GM12891 (cell line): ENCODE results near the gene FBXO4.

Experiments
- POLR2A ChIP-seq: IDR thresholded peaks from 2 replicates; pipeline ENCODE4 v1.6.1; 2011; ENCODE audit warnings: low read depth, low read length, control low read depth
- POLR2AphosphoS5 ChIP-seq: IDR thresholded peaks from 2 replicates; pipeline ENCODE4 v1.6.1; 2011; ENCODE audit warnings: low read depth, low read length, control low read depth
- TAF1 ChIP-seq: IDR thresholded peaks from 2 replicates; pipeline ENCODE4 v1.6.1; 2011; ENCODE audit warnings: low read depth, low read length, control low read depth

DNA sequence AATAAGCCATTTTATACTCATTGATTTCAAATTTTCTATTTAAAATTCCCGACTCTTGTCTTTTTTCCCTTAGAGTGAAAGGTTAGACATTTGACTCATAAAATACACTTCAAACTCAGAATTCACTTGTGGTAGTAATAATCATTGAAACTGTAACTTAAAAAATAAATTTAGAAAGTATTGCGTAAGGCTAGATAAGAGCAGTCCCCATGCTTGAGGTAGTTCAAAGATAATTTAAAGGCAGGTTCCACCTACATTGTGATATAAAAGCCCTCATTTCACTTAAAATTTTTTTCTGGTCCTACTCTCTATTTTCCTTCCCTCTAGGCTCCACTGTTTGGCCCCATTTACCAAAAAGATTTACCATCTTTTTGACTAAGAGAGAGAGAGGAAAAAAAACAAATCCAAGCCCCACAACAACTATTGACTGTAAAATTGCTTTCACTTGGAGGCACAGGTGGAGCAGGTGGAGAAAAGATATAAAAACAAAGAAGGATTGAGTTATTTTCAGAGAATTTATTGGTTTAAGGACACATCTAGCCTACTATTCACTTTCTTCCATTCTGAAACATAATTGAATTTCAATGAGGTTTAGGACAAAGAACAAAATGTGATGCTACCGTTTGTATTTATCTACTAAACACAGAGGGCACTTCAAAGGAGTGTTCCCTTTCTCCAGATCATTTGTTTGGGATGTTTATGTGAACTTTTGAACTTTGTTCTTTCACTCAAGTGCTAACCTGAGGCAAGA is 61.0 kb downstream of the FBXO4 start:
- no peak for TF ChIP-seq POLR2AphosphoS5
- no peak for TF ChIP-seq TAF1
- no peak for TF ChIP-seq POLR2A
